K562 (cell line): ENCODE data around the gene PTPN9. TPM values are rescaled to one million over a fixed set of nuclear protein-coding genes. Genes with fewer than 3 reads are reported as not detected.

Experiments
- ATF1 ChIP-seq, 2 experiments: fragments of 450-650 bp in 1 of 2; IDR thresholded peaks; 2 replicates each; pipeline ENCODE4 v1.6.1; 2016; ENCODE audit warnings: missing compliant biosample characterization in 1 of 2, missing genetic modification characterization in 1 of 2
- C11orf30 ChIP-seq: fragments of 450-650 bp; IDR thresholded peaks from 2 replicates; pipeline ENCODE4 v1.6.1; 2016; ENCODE audit warnings: low read depth, mild to moderate bottlenecking
- E2F6 ChIP-seq, 2 experiments: IDR thresholded peaks; 2 replicates each; pipeline ENCODE4 v1.6.1; 2011; ENCODE audit warnings: borderline replicate concordance in 1 of 2, control low read depth in 1 of 2, low read depth in 1 of 2, low read length in 1 of 2, mild to moderate bottlenecking in 1 of 2, mixed read lengths in 1 of 2, moderate library complexity in 1 of 2; ENCODE audit not compliant: insufficient read depth in 1 of 2, insufficient read length in 1 of 2, poor library complexity in 1 of 2, severe bottlenecking in 1 of 2; ENCODE audit errors: extremely low read depth in 1 of 2
- FOXK2 ChIP-seq, 2 experiments: fragments of 450-650 bp; IDR thresholded peaks in 1 of 2; conservative IDR thresholded peaks in 1 of 2; 2 replicates each; pipeline ENCODE4 v1.6.1; 2016; ENCODE audit warnings: low read depth in 2 of 2, mild to moderate bottlenecking in 1 of 2
- HBP1 ChIP-seq: fragments of 450-650 bp; formaldehyde crosslinking; IDR thresholded peaks from 2 replicates; pipeline ENCODE4 v1.4.0; 2022; ENCODE audit warnings: missing genetic modification characterization
- KDM4B ChIP-seq, 2 experiments: fragments of 450-650 bp in 1 of 2; sonication (generic) in 1 of 2; IDR thresholded peaks; 2 replicates each; pipeline ENCODE4 v1.6.1; 2016 to 2017; ENCODE audit warnings: borderline replicate concordance in 2 of 2, antibody characterized with exemption in 1 of 2, low read depth in 1 of 2, mild to moderate bottlenecking in 1 of 2
- KDM5B ChIP-seq: fragments of 200-600 bp; sonication (generic); IDR thresholded peaks from 2 replicates; pipeline ENCODE4 v1.6.1; 2012; ENCODE audit warnings: low read depth, mild to moderate bottlenecking, moderate library complexity, low read length, control low read depth, inconsistent platforms; ENCODE audit not compliant: insufficient replicate concordance
- MYC ChIP-seq, 2 experiments: fragments of 250-450 bp in 1 of 2; sonication (Bioruptor Pico) in 1 of 2; IDR thresholded peaks; 2 replicates each; pipeline versions ENCODE4 v1.5.1 to v1.6.1; 2012 to 2021; ENCODE audit warnings: low read depth in 2 of 2, borderline replicate concordance in 1 of 2, improper control_type of control experiment in 1 of 2, low read length in 1 of 2, mild to moderate bottlenecking in 1 of 2, moderate library complexity in 1 of 2
- NEUROD1 ChIP-seq: fragments of 150-350 bp; IDR thresholded peaks from 2 replicates; pipeline ENCODE4 v1.6.1; 2014; ENCODE audit warnings: borderline replicate concordance, low read length, low read depth; ENCODE audit not compliant: partially characterized antibody
- RB1 ChIP-seq: fragments of 450-650 bp; IDR thresholded peaks from 2 replicates; pipeline ENCODE4 v1.6.1; 2017; ENCODE audit warnings: low read depth, mild to moderate bottlenecking
- RFX1 ChIP-seq: fragments of 450-650 bp; IDR thresholded peaks from 2 replicates; pipeline ENCODE4 v1.6.1; 2016; ENCODE audit warnings: mild to moderate bottlenecking, moderate library complexity
- ZBTB40 ChIP-seq, 2 experiments: fragments of 450-650 bp in 1 of 2; sonication (generic) in 1 of 2; formaldehyde crosslinking in 1 of 2; IDR thresholded peaks; 2 replicates each; pipeline versions ENCODE4 v1.7.1 to v1.9.0; 2016 to 2022; ENCODE audit warnings: inconsistent platforms in 1 of 2, mild to moderate bottlenecking in 1 of 2, missing genetic modification reagents in 1 of 2
- polyA plus RNA-seq, 8 experiments: library from polyadenylated mRNA; depleted of rRNA in 4 of 8; stranded (reverse) in 5 of 8; unstranded in 3 of 8; fragments of >200 nt; fragmentation: Nextera tagmentation in 2 of 8; fragmentation: Illumina TruSeq in 1 of 8; extraction: Ambion mirVana in 2 of 8; extraction: Trizol in 1 of 8; gene quantifications; 2 replicates each; pipeline versions ENCODE4 v1.2.1 to v1.2.3, GENCODE V29; 2011 to 2014; ENCODE audit warnings: inconsistent platforms in 1 of 8, missing spikeins in 1 of 8
- total RNA-seq, 7 experiments: library from RNA; depleted of rRNA in 6 of 7; stranded (reverse); fragments of >200 nt in 6 of 7; fragmentation: Illumina TruSeq in 2 of 7; extraction: Trizol in 2 of 7; gene quantifications; 2 replicates each; pipeline versions ENCODE4 v1.2.1 to v1.2.3, GENCODE V29; 2011 to 2021; ENCODE audit warnings: low replicate concordance in 1 of 7

The PTPN9 gene
- total and polyA plus RNA-seq, 9 of the 15 experiments (the other 6 are each of a cell fraction or from before 2014, with no cell fraction given): 5.0 to 24.0 (median 14.2) TPM

GRCh38 chr15:75451674-75452363 is 127.3 kb downstream of the PTPN9 start, which contains the start of gene SIN3A (continued):
- TF ChIP-seq ZBTB40 (IDR thresholded peaks at IDR 0.05) (peak; percentile 72), ZBTB40 (CRISPR knock-in tag; IDR thresholded peaks at IDR 0.05) (no peak), RB1 (no peak; the same call in 1 of the 2 replicates), KDM4B (IDR thresholded peaks at IDR 0.05; ENCODE audit: borderline replicate concordance in 2 of 2, low read depth in 1 of 2) (peak in 1 of 2 experiments; percentile 77; a peak in 1 of 4 replicates), RFX1 (peak; percentile 67; the same call in 1 of the 2 replicates), NEUROD1 (peak; percentile 97), KDM5B (peak; percentile 54), FOXK2 (conservative IDR thresholded peaks at IDR 0.05 in 1 of 2, IDR thresholded peaks at IDR 0.05 in 1 of 2; ENCODE audit: low read depth in 2 of 2) (peak in 1 of 2 experiments; percentile 25; a peak in 2 of 4 replicates), MYC (IDR thresholded peaks at IDR 0.05; ENCODE audit: low read depth, low read length) (peak; percentile 36; the same call in 1 of the 2 replicates), MYC (CRISPR knock-in tag; IDR thresholded peaks at IDR 0.05; ENCODE audit: borderline replicate concordance, low read depth) (no peak), HBP1 (CRISPR knock-in tag) (no peak), ATF1 (CRISPR knock-in tag; IDR thresholded peaks at IDR 0.05) (no peak), ATF1 (tag; IDR thresholded peaks at IDR 0.05) (peak; percentile 83), E2F6 (IDR thresholded peaks at IDR 0.05; ENCODE audit: borderline replicate concordance in 1 of 2, extremely low read depth in 1 of 2, insufficient read depth in 1 of 2, insufficient read length in 1 of 2, low read depth in 1 of 2, low read length in 1 of 2, poor library complexity in 1 of 2, severe bottlenecking in 1 of 2) (peak; percentile 64 to 86), C11orf30 (peak; percentile 19; the same call in 1 of the 2 replicates)
